ENCODE results near the gene BMERB1. TPM values are rescaled to one million over a fixed set of nuclear protein-coding genes. Genes with fewer than 3 reads are reported as not detected.
"Not testable (repeated sequence)": the region's sequence is repeated elsewhere in the genome, so short reads cannot be mapped to it uniquely, and the experiment has no call there.

Gene BMERB1
- total RNA-seq, 1 donor from 2014 or later = 6.9 TPM

GRCh38 chr16:15425861-15426260 is 8.5 kb upstream of the BMERB1 start:
- intact Hi-C loops (cut with micrococcal nuclease) = loop anchor here (2.0 to 5.0 kb wide), 5 partner anchors 81 to 769 kb away; partner anchors contain the start of gene MARF1

- intact Hi-C loops (cut with micrococcal nuclease) = loop anchor here (1.0 to 5.0 kb wide), 7 partner anchors 81 to 768 kb away; partner anchors contain the start of gene MARF1
Observed at GRCh38 chr16:15426796-15427195, 7.6 kb upstream of the BMERB1 start.

DNA sequence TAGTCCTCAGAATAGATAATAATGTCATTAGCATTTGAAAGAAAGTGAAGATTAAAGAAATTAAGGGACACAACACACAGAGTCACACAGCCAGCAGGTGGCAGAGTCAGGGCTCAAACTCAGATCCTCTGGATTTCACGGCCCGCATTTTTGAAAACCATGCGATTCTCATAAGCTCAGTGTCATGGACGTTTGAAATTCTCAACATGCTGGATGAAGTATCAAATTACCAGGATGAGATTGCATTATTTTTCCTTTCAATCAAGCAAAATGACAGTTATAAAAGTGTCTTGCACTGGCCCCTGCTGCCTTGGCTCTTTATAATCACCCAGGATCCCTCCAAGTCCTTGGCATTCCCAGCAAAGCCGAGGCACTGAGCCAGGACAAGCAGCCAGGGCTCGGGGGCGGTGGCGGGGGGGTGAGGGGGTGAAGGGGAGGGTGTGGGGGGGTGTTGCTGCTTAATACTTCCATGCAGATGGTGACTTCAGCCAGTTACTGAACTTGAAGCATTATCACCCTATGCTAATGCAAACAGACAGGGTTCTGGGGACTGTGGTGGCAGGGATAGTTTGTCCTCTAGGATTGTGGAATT is 6.6 kb upstream of the BMERB1 start:
- intact Hi-C loops (cut with micrococcal nuclease) = loop anchor here (1.0 to 5.0 kb wide), 7 partner anchors 80 to 767 kb away; partner anchors contain the start of gene MARF1

- intact Hi-C loops (cut with micrococcal nuclease) = not testable (repeated sequence)
Observed at GRCh38 chr16:15430884-15431283, 3.5 kb upstream of the BMERB1 start.

DNA sequence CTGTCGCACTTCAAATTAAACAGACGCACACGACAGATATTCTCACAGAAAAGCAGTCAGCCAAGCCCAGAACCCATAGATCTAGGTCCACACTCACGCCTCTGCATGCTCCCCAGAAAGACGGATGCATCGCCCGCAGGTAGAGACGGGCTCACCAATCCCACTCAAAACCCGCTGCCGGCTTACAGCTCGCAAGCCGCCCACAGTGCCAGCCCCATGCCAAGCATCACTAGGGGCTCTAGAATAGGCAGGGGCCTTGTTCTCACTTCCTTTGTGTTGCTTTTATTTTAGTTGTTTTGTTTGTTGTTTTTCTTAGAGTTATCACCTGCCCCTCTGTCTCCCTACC is 336 bp upstream of the BMERB1 start:
- intact Hi-C loops (cut with micrococcal nuclease) = no loop called here

DNA sequence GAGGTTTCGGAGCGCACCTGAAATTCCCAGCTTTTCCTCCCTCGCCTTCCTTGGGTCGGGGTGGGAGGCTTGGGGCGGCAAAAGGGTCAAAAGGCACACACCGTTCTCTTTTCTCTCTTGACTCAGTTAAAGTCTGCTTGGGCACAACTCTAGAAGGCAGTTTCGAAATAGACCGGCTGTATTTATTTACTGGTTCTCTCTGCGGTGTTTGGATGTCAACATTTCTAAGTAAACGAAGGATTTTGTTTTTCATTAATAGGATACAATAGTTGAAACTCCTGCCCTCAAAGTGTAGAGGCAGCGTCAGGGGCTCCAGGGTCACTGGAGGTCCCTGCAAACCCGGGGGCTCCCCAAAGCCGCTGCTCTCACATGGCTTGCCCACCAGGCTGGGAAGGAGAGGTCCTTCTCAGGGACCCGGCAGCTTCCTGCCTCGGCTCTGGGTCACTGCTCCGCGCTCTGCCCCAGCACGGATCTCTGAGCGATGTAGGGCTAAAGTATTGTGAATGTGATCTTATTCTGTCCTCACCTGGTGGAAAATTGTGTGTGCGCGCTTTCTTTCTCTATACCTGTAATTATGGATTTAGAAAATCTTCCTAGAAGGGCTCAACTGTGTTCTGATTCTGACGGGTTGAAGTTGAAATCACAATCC is 952 bp downstream of the BMERB1 start:
- intact Hi-C loops (cut with micrococcal nuclease) = no loop called here

- intact Hi-C loops (cut with micrococcal nuclease) = no loop called here
Observed at GRCh38 chr16:15439102-15439501, 4.7 kb downstream of the BMERB1 start.

GRCh38 chr16:15439521-15439920 is 5.1 kb downstream of the BMERB1 start:
- intact Hi-C loops (cut with micrococcal nuclease) = no loop called here

DNA sequence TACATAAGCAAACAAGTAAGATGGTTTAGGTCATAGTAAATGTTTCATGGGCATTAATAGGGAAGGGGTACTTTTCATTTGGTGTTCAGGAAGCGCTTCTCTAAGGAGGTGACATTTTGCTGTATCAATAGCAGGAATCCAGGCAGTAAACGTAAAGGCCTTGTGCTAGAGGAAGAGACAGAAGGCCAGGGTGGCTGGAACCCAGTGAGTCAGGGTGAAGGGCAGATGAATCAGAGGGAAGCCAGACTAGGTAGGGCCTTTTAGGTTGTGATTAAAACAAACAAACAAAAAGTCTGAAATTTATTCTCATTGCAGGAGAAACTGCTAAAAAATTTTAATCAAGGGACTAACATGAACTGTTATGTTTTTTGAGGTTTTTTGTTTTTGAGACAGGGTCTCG is 6.5 kb downstream of the BMERB1 start:
- intact Hi-C loops (cut with micrococcal nuclease) = no loop called here

- intact Hi-C loops (cut with micrococcal nuclease) = not testable (repeated sequence)
Observed at GRCh38 chr16:15442140-15442539, 7.8 kb downstream of the BMERB1 start.

DNA sequence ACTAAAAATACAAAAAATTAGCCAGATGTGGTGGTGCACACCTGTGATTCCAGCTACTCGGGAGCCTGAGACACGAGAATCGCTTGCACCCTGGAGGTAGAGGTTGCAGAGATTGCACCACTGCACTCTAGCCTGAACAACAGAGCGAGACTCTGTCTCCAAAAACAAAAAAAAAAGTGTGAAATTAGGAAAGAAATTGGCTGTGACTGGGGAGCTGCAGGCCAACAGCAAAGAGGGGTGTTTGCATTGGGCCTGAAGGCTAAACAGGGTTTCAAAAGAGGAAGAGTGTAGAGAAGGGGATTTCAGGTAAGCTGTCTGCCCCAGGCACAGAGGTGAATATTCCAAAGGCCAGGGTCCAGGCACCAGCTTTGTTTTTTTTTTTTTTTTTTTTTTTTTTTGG is 9.4 kb downstream of the BMERB1 start:
- intact Hi-C loops (cut with micrococcal nuclease) = no loop called here

DNA sequence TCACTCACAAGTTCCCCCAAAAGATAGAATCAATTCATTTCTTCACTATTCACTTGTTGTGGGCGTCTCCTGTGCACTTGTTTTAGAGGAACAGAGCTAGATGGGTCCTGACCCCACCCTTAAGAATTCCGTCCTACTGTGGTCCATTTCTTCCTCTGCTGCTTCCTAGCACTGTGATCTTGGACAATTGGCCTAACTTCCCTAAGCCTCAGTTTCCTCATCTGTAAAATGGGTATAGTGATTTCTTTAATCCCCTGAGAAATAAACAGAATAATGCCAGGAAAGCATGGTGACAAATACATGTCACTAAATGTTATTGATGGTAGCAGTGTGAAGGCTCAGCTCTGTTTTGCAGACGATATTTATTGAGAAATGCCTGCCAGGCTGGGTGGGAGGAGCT is 9.9 kb downstream of the BMERB1 start:
- intact Hi-C loops (cut with micrococcal nuclease) = no loop called here

DNA sequence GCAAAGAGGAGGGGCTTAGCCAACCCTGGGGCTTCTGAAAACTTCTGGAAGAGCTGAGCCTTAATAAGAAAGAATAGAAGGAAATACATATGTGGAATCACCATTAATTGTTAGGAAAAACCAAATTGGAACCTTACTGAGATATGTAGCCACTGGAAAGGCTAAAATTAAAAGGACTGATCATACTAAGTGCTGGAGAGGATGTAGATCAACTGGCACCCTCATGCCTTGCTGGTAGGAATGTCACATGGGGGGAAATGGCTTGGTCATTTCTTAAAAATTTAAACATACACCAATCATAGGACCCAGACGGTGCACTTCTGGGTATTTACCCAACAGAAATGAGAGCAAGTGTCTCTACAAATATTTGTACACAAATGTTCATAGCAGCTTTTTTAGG is 11.1 kb downstream of the BMERB1 start:
- intact Hi-C loops (cut with micrococcal nuclease) = no loop called here

- intact Hi-C loops (cut with micrococcal nuclease) = no loop called here
Observed at GRCh38 chr16:15446901-15447300, 12.5 kb downstream of the BMERB1 start.

DNA sequence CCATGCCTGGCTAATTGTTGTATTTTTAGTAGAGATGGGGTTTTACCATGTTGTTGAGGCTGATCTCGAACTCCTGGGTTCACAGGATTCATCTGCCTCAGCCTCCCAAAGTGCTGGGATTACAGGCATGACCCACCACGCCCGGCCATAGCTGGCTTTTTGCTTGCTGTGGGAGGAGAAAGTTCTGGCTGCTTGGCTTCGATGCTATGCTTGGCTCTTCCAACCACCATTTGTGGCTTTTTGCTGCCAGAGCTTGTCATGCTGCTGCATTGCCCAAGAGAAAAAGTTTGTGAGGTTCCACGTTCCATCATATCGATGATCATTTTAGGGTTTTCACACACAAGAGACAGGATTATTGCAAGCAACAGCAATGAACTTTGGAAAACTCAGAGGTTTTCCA is 16.2 kb downstream of the BMERB1 start:
- intact Hi-C loops (cut with micrococcal nuclease) = no loop called here

DNA sequence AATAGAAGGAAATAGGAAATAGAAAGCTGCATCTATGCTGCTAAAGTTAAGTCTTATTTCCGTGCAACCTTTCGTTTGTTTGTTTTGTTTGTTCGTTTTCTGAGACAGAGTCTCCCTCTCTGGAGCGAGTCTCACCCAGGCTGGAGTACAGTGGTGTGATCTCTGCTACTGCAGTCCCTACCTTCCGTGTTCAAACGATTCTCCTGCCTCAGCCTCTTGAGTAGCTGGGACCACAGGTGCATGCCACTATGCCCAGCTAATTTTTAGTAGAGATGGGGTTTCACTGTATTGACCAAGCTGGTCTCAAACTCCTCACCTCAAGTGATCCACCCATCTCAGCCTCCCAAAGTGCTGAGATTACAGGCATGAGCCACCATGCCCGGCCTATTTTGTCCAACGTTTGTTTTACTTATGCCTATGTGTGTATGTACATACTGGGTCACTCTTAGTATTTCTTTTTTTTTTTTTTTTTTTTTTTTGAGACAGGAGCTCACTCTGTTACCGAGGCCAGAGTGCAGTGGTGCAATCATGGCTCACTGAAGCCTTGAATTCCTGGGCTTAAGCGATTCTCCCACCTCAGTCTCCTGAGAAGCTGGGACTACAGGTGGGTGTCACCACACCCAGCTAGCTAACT is 16.8 kb downstream of the BMERB1 start:
- intact Hi-C loops (cut with micrococcal nuclease) = no loop called here

DNA sequence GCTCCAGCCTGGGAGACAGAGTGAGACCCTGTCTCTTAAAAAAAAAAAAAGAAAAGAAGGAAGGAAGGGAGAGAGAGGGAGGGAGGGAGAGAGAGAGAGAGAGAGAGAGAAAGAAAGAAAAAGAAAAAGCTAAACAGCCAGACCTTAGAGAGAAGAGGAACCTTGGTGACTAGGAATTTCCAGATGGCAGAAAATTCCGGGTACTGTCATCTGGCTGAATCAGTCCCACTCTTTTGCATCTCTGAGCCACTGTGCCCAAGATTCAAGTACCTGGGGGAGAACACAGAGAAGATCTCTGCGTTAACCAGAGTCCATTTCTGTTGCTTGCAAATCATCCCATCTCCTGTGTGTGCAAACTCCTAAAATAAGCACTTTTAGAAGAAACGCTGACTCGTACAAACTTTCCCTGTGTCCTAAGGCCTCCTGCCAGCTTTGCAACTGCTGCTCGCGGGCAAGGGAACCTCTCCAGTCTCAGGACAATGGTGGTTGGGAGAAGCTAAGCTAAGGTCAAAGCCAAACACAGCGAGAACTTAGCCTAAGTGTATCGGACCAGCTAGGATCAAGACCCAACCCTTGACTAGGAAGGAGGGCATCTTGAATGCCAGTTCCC is 18.0 kb downstream of the BMERB1 start:
- intact Hi-C loops (cut with micrococcal nuclease) = no loop called here

GRCh38 chr16:15453296-15453695 is 18.9 kb downstream of the BMERB1 start:
- intact Hi-C loops (cut with micrococcal nuclease) = not testable (repeated sequence)

DNA sequence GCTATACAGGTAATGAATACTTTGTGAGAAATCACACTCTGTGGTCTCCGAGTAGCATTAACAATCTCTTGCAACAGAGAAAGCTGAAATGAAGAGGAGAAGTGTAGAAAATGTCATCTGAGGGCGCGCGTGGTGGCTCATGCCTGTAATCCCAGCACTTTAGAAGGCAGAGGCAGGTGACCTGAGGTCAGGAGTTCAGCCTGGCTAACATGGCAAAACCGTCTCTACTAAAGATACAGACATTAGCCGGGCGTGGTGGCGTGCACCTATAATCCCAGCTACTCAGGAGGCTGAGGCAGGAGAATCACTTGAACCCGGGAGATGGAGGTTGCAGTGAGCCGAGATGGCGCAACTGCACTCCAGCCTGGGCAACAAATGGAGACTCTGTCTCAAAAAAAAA is 20.5 kb downstream of the BMERB1 start:
- intact Hi-C loops (cut with micrococcal nuclease) = not testable (repeated sequence)

- intact Hi-C loops (cut with micrococcal nuclease) = no loop called here
Observed at GRCh38 chr16:15457400-15457799, 23.0 kb downstream of the BMERB1 start.

DNA sequence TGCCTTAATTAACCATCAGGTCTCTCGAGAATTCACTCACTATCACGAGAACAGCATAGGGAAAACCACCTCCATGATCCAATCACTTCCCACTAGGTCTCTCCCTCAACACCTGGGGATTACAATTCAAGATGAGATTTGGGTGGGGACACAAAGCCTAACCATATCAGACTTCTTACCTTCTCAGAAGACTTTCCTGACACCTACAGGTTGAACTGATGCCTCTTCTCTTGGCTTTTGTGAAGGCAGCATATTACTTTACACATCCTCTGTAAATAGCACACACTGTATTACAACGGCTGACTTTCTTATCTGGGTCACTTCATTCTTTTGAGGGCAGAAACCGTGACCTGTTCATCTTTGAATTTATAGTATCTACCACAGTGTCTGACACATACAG is 23.6 kb downstream of the BMERB1 start:
- intact Hi-C loops (cut with micrococcal nuclease) = no loop called here

DNA sequence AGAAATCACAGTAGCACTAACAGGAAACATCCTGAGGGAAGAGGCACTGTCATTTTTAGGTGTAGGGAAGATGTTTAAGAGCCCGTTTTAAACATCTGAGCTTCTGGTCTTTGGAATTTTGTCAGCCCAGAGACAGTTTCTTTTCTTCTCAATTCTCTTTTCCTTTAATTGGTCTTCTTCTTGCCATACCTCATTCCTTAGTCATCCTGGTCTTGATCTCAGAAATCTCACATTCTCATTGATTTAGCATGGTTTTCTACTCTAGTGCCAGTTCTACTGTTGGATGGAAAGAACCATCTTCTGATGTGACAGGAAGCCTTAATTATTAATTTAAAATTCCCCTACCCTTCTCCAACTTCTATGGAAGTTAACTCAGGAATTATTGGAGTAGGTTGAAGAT is 25.4 kb downstream of the BMERB1 start:
- intact Hi-C loops (cut with micrococcal nuclease) = no loop called here
